GM19193 (cell line): ENCODE data around the gene BPIFA2.

Experiments
- POLR2A ChIP-seq: IDR thresholded peaks from 4 replicates; pipeline ENCODE4 v1.6.1; 2011; ENCODE audit not compliant: insufficient read depth, insufficient read length; ENCODE audit errors: extremely low read depth

The BPIFA2 gene

GRCh38 chr20:33181482-33182093 is 13.6 kb downstream of the BPIFA2 start:
- TF ChIP-seq POLR2A: no peak

GRCh38 chr20:33183312-33183711 is 15.4 kb downstream of the BPIFA2 start:
- no peak for TF ChIP-seq POLR2A

- no peak for TF ChIP-seq POLR2A
Measured at GRCh38 chr20:33187491-33187890, 19.5 kb downstream of the BPIFA2 start.

- no peak for TF ChIP-seq POLR2A
Measured at GRCh38 chr20:33188421-33188820, 20.5 kb downstream of the BPIFA2 start.

GRCh38 chr20:33191484-33191883 is 23.5 kb downstream of the BPIFA2 start:
- TF ChIP-seq POLR2A: no peak

GRCh38 chr20:33191955-33192354 is 24.0 kb downstream of the BPIFA2 start:
- no peak for TF ChIP-seq POLR2A

- TF ChIP-seq POLR2A: no peak
Measured at GRCh38 chr20:33192912-33193501, 25.0 kb downstream of the BPIFA2 start.

- TF ChIP-seq POLR2A: no peak
Measured at GRCh38 chr20:33199026-33199425, 31.1 kb downstream of the BPIFA2 start.

GRCh38 chr20:33202451-33202850 is 34.5 kb downstream of the BPIFA2 start:
- TF ChIP-seq POLR2A: no peak

- no peak for TF ChIP-seq POLR2A
Measured at GRCh38 chr20:33203444-33203843, 35.5 kb downstream of the BPIFA2 start.

GRCh38 chr20:33209789-33210188 is 41.8 kb downstream of the BPIFA2 start:
- TF ChIP-seq POLR2A: no peak

GRCh38 chr20:33210371-33210770 is 42.4 kb downstream of the BPIFA2 start:
- no peak for TF ChIP-seq POLR2A

- no peak for TF ChIP-seq POLR2A
Measured at GRCh38 chr20:33211817-33212424, 44.0 kb downstream of the BPIFA2 start.

- no peak for TF ChIP-seq POLR2A
Measured at GRCh38 chr20:33217052-33217451, 49.1 kb downstream of the BPIFA2 start, which contains the start of gene BPIFA3. BPIFA3 (plus strand) TSS chr20:33217352; CDS start chr20:33217537, 185 bp downstream.

- TF ChIP-seq POLR2A: no peak
Measured at GRCh38 chr20:33224399-33224798, 56.4 kb downstream of the BPIFA2 start.

- no peak for TF ChIP-seq POLR2A
Measured at GRCh38 chr20:33229843-33230242, 61.9 kb downstream of the BPIFA2 start.
